Measurements from ENCODE around the gene MAN2B2.

- TF ChIP-seq NFIC (IDR thresholded peaks at IDR 0.05): no peak
- TF ChIP-seq FOXP4 (CRISPR knock-in tag; IDR thresholded peaks at IDR 0.05; ENCODE audit: borderline replicate concordance): no peak
- TF ChIP-seq CHD4 (IDR thresholded peaks at IDR 0.05; ENCODE audit: insufficient read depth, insufficient replicate concordance, low read depth, low read length, poor library complexity, severe bottlenecking): no peak
- TF ChIP-seq MTA3 (IDR thresholded peaks at IDR 0.05; ENCODE audit: borderline replicate concordance): no peak
Observed at GRCh38 chr4:6596948-6597347, 22.0 kb downstream of the MAN2B2 start.

Data from K562 (cell line).